Liver (tissue), 9 donors: ENCODE data around the gene TTC24. TPM values are rescaled to one million over a fixed set of nuclear protein-coding genes. Genes with fewer than 3 reads are reported as not detected.

Source experiments
- DNase-seq: peaks from one replicate; pipeline ENCODE4 v3.0.0-alpha.2; 2017; ENCODE audit warnings: low spot score
- H3K27ac ChIP-seq, 2 donors: one replicate each; pipeline ENCODE4 v1.7.0; 2013; ENCODE audit warnings: inconsistent platforms in 2 of 2, low read length in 2 of 2, control low read depth in 1 of 2, low read depth in 1 of 2, mild to moderate bottlenecking in 1 of 2
- H3K27me3 ChIP-seq, 4 donors: one replicate each; pipeline versions ENCODE4 v1.6.1 to v1.7.0; 2013; ENCODE audit warnings: low read length in 3 of 4, inconsistent platforms in 1 of 4, mild to moderate bottlenecking in 1 of 4, moderate library complexity in 1 of 4; ENCODE audit not compliant: control insufficient read depth in 4 of 4, insufficient read depth in 4 of 4
- H3K36me3 ChIP-seq, 4 donors: one replicate each; pipeline versions ENCODE4 v1.6.1 to v1.7.0; 2013; ENCODE audit warnings: low read length in 3 of 4, mild to moderate bottlenecking in 3 of 4, low read depth in 1 of 4, moderate library complexity in 1 of 4; ENCODE audit not compliant: control insufficient read depth in 4 of 4, insufficient read depth in 3 of 4
- H3K4me1 ChIP-seq, 4 donors: one replicate each; pipeline versions ENCODE4 v1.6.1 to v1.7.0; 2013; ENCODE audit warnings: low read length in 3 of 4, mild to moderate bottlenecking in 3 of 4, moderate library complexity in 1 of 4; ENCODE audit not compliant: control insufficient read depth in 4 of 4, insufficient read depth in 4 of 4
- H3K4me3 ChIP-seq, 3 donors: one replicate each; pipeline versions ENCODE4 v1.6.1 to v1.7.0; 2013; ENCODE audit warnings: low read length in 3 of 3, control low read depth in 1 of 3, low read depth in 1 of 3, mild to moderate bottlenecking in 1 of 3
- H3K9ac ChIP-seq, 2 donors: one replicate each; pipeline ENCODE4 v1.7.0; 2013; ENCODE audit warnings: low read length in 2 of 2, mild to moderate bottlenecking in 2 of 2, moderate library complexity in 2 of 2, control low read depth in 1 of 2, low read depth in 1 of 2
- H3K9me3 ChIP-seq, 4 donors: one replicate each; pipeline versions ENCODE4 v1.6.1 to v1.7.0; 2013; ENCODE audit warnings: low read length in 3 of 4; ENCODE audit not compliant: control insufficient read depth in 4 of 4
- EGR1 ChIP-seq, 2 donors: IDR thresholded peaks; 2 replicates each; pipeline ENCODE4 v1.6.1; 2016 to 2018; ENCODE audit warnings: antibody characterized with exemption in 2 of 2, low read depth in 2 of 2
- FOXA1 ChIP-seq: IDR thresholded peaks from 2 replicates; pipeline ENCODE4 v1.6.1; 2016; ENCODE audit warnings: antibody characterized with exemption
- FOXA2 ChIP-seq: IDR thresholded peaks from 2 replicates; pipeline ENCODE4 v1.6.1; 2016; ENCODE audit warnings: antibody characterized with exemption
- GABPA ChIP-seq, 2 donors: IDR thresholded peaks in 1 of 2; conservative IDR thresholded peaks in 1 of 2; 2 replicates each; pipeline ENCODE4 v1.6.1; 2016; ENCODE audit warnings: antibody characterized with exemption in 2 of 2, mild to moderate bottlenecking in 1 of 2, moderate library complexity in 1 of 2
- HNF4A ChIP-seq, 2 donors: conservative IDR thresholded peaks; 2 replicates each; pipeline ENCODE4 v1.6.1; 2016; ENCODE audit warnings: antibody characterized with exemption in 2 of 2, mild to moderate bottlenecking in 2 of 2
- JUND ChIP-seq, 2 donors: IDR thresholded peaks; 2 replicates each; pipeline ENCODE4 v1.6.1; 2016; ENCODE audit warnings: antibody characterized with exemption in 2 of 2
- NR2F2 ChIP-seq: IDR thresholded peaks from 2 replicates; pipeline ENCODE4 v1.6.1; 2016; ENCODE audit warnings: antibody characterized with exemption
- RAD21 ChIP-seq, 2 donors: IDR thresholded peaks; 2 replicates each; pipeline ENCODE4 v1.6.1; 2016; ENCODE audit warnings: antibody characterized with exemption in 2 of 2, mild to moderate bottlenecking in 2 of 2
- SP1 ChIP-seq: IDR thresholded peaks from 2 replicates; pipeline ENCODE4 v1.6.1; 2018; ENCODE audit warnings: antibody characterized with exemption, mild to moderate bottlenecking
- WGBS: extraction: QIAGEN DNeasy Blood & Tissue Kit; methylation state at CpG from one replicate; pipeline ENCODE4 v1.1.7; 2013; 5-methylcytosine and 5-hydroxymethylcytosine counted together
- polyA plus RNA-seq, 2 donors: library from polyadenylated mRNA; stranded (reverse) in 1 of 2; unstranded in 1 of 2; fragments of 200-250 nt in 1 of 2; fragments of >200 nt in 1 of 2; fragmentation: Nextera tagmentation in 1 of 2; extraction: Ambion mirVana in 1 of 2; gene quantifications; one replicate each; pipeline versions ENCODE4 v1.2.1 to v1.2.3, GENCODE V29; 2013 to 2015
- total RNA-seq, 2 donors: library from RNA; depleted of rRNA; stranded (reverse); fragments of >200 nt; gene quantifications; one replicate each; pipeline ENCODE4 v1.2.3, GENCODE V29; 2014
- TF ChIP-seq, protein P1 (sequence below): IDR thresholded peaks from 2 replicates; pipeline ENCODE4 v1.6.1; 2016; ENCODE audit warnings: antibody characterized with exemption
- TF ChIP-seq, protein P2 (sequence below): fragments of 150-350 bp; IDR thresholded peaks from 2 replicates; pipeline ENCODE4 v1.5.1; 2017; ENCODE audit warnings: improper control_type of control experiment, low read depth, low read length; ENCODE audit not compliant: missing input control
- TF ChIP-seq, protein P3 (sequence below): IDR thresholded peaks from 2 replicates; pipeline ENCODE4 v1.6.1; 2016; ENCODE audit warnings: antibody characterized with exemption, mild to moderate bottlenecking
- TF ChIP-seq, protein P4 (sequence below): IDR thresholded peaks from 2 replicates; pipeline ENCODE4 v1.6.1; 2016; ENCODE audit warnings: antibody characterized with exemption
- donor health status: healthy.
- donor health status: healthy.
- donor health status: healthy.
- donor health status: healthy.
- donor health status: healthy.

The TTC24 gene
- total and polyA plus RNA-seq, 4 donors, result 0.08 to 0.14 (median 0.10) TPM; not detected in 1

DNA sequence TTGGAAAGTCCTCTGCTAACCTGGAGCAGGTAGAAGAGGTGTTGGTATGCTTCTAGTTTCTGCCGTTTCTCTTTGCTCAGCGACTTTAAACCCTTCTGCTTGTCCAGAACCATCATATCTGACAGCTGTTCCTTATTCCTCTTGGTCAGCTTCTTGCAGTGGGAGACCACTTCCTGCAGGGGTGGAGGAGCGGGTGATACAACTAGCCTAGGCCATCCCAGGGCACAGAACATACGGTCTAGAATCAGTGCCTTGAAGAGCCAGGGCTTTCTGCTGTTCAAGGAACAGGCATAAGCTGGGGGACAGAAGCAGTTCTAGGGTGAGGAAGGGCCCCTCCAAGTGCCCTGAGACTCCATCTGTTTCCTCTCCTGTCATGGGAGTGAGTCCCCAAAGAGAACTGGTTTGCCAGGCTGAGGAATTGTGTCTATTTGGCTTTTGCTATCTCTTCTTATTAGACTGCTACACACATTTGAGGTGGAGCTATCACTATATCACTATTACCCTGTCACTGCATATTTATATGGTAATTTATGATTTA lies 39.6 kb upstream of the TTC24 start:
- Histone ChIP-seq H3K9ac (no peak overlapping the region), H3K27me3 (no peaks in the 10 kb centered on the region), H3K9me3 (no peaks in the 10 kb centered on the region), H3K4me1 (no peaks in the 10 kb centered on the region), H3K36me3 (peaks cover 0 to 2% (median 0%) of the 10 kb centered on the region in 4 donors), H3K4me3 (no peak overlapping the region), H3K27ac (no peak overlapping the region)
- no peak for DNase-seq
- WGBS, result 89% methylated on average over 4 of the region's 4 CpGs
- TF ChIP-seq FOXA2 (no peak), RAD21 (IDR thresholded peaks at IDR 0.05) (no peak), EGR1 (IDR thresholded peaks at IDR 0.05; ENCODE audit: low read depth in 2 of 2) (no peak), HNF4A (conservative IDR thresholded peaks at IDR 0.05) (no peak), GABPA (IDR thresholded peaks at IDR 0.05 in 1 of 2, conservative IDR thresholded peaks at IDR 0.05 in 1 of 2) (no peak), SP1 (no peak), NR2F2 (no peak), JUND (IDR thresholded peaks at IDR 0.05) (no peak)
- TF ChIP-seq, protein P1, sequence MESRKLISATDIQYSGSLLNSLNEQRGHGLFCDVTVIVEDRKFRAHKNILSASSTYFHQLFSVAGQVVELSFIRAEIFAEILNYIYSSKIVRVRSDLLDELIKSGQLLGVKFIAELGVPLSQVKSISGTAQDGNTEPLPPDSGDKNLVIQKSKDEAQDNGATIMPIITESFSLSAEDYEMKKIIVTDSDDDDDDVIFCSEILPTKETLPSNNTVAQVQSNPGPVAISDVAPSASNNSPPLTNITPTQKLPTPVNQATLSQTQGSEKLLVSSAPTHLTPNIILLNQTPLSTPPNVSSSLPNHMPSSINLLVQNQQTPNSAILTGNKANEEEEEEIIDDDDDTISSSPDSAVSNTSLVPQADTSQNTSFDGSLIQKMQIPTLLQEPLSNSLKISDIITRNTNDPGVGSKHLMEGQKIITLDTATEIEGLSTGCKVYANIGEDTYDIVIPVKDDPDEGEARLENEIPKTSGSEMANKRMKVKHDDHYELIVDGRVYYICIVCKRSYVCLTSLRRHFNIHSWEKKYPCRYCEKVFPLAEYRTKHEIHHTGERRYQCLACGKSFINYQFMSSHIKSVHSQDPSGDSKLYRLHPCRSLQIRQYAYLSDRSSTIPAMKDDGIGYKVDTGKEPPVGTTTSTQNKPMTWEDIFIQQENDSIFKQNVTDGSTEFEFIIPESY, result no peak
- TF ChIP-seq, protein P2, sequence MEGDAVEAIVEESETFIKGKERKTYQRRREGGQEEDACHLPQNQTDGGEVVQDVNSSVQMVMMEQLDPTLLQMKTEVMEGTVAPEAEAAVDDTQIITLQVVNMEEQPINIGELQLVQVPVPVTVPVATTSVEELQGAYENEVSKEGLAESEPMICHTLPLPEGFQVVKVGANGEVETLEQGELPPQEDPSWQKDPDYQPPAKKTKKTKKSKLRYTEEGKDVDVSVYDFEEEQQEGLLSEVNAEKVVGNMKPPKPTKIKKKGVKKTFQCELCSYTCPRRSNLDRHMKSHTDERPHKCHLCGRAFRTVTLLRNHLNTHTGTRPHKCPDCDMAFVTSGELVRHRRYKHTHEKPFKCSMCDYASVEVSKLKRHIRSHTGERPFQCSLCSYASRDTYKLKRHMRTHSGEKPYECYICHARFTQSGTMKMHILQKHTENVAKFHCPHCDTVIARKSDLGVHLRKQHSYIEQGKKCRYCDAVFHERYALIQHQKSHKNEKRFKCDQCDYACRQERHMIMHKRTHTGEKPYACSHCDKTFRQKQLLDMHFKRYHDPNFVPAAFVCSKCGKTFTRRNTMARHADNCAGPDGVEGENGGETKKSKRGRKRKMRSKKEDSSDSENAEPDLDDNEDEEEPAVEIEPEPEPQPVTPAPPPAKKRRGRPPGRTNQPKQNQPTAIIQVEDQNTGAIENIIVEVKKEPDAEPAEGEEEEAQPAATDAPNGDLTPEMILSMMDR, result no peak
- TF ChIP-seq, protein P3, sequence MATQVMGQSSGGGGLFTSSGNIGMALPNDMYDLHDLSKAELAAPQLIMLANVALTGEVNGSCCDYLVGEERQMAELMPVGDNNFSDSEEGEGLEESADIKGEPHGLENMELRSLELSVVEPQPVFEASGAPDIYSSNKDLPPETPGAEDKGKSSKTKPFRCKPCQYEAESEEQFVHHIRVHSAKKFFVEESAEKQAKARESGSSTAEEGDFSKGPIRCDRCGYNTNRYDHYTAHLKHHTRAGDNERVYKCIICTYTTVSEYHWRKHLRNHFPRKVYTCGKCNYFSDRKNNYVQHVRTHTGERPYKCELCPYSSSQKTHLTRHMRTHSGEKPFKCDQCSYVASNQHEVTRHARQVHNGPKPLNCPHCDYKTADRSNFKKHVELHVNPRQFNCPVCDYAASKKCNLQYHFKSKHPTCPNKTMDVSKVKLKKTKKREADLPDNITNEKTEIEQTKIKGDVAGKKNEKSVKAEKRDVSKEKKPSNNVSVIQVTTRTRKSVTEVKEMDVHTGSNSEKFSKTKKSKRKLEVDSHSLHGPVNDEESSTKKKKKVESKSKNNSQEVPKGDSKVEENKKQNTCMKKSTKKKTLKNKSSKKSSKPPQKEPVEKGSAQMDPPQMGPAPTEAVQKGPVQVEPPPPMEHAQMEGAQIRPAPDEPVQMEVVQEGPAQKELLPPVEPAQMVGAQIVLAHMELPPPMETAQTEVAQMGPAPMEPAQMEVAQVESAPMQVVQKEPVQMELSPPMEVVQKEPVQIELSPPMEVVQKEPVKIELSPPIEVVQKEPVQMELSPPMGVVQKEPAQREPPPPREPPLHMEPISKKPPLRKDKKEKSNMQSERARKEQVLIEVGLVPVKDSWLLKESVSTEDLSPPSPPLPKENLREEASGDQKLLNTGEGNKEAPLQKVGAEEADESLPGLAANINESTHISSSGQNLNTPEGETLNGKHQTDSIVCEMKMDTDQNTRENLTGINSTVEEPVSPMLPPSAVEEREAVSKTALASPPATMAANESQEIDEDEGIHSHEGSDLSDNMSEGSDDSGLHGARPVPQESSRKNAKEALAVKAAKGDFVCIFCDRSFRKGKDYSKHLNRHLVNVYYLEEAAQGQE, result no peak

DNA sequence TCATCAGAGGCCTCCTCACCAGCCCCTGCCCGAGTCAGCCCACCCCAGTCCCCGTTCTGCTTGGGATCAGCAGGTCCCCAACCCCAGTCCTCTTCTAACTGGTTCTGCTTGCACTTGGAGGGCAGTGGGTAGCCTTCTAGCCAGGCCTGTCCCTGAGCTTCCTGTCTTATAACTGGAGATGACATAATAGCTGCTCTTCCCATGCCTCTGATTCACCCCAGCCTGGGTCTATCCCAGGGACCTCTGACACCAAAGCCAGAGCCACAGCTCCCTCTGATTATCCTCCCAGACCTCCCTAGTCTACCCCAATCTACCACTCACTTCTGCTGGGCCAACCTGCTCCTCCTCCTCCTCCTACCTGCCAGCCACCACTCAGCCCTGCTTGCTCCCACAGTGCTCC lies 38.6 kb upstream of the TTC24 start:
- Histone ChIP-seq H3K27me3 (no peaks in the 10 kb centered on the region), H3K4me1 (no peaks in the 10 kb centered on the region), H3K27ac (no peak overlapping the region), H3K36me3 (peaks cover 0 to 2% (median 0%) of the 10 kb centered on the region in 4 donors), H3K9me3 (no peaks in the 10 kb centered on the region), H3K4me3 (no peak overlapping the region), H3K9ac (no peak overlapping the region)
- no peak for TF ChIP-seq EGR1 (IDR thresholded peaks at IDR 0.05; ENCODE audit: low read depth in 2 of 2)
- TF ChIP-seq SP1, result no peak
- TF ChIP-seq, protein P4, sequence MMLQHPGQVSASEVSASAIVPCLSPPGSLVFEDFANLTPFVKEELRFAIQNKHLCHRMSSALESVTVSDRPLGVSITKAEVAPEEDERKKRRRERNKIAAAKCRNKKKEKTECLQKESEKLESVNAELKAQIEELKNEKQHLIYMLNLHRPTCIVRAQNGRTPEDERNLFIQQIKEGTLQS, result no peak
- TF ChIP-seq, protein P2, result no peak
- TF ChIP-seq FOXA1, result no peak
- WGBS, result 74% methylated on average over 2 of the region's 2 CpGs
- DNase-seq, result no peak
